ENCODE data around the gene CAPN9.

Gene CAPN9

DNA sequence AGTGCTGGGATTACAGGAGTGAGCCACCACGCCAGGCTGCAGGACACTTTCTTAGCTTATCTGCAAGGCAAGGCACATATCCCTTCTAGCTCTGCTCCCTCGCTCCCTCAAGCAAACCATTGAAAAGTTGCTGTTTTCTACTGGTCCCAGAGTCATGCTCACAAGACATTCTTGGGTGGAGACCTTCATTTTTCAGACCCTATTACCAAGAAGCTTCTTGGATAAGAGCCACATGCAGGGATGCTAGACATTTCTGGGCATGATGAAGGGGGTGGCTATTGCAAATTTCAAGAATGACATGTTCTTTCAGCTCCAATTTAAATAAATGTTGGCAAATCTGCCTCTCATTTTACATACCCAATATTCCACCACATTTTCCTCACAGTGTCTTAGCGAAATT lies 33.9 kb downstream of the CAPN9 start:
- H3K27ac ChIP-seq (ENCODE audit: low read depth, low read length), result no peak overlapping the region
- no peaks in the 10 kb centered on the region for H3K4me1 ChIP-seq (ENCODE audit: control insufficient read depth, low read length)
- no peak overlapping the region for H3K4me3 ChIP-seq (ENCODE audit: low read length)
- no peaks in the 10 kb centered on the region for H3K79me2 ChIP-seq (ENCODE audit: control insufficient read depth, low read length)
- no peaks in the 10 kb centered on the region for H4K20me1 ChIP-seq (ENCODE audit: control insufficient read depth, insufficient read depth, low read depth, low read length)
- no peaks in the 10 kb centered on the region for H3K36me3 ChIP-seq (ENCODE audit: control insufficient read depth, low read length)
- no peak overlapping the region for H3K4me2 ChIP-seq (ENCODE audit: low read length)
- no peaks in the 10 kb centered on the region for H3K9me3 ChIP-seq (ENCODE audit: control insufficient read depth, insufficient read depth, low read length)
- peaks cover 7% of the 10 kb centered on the region; the same call in 1 of the 2 replicates for H3K27me3 ChIP-seq (ENCODE audit: control insufficient read depth, low read length)
- no peak for TF ChIP-seq EZH2phosphoT487 (IDR thresholded peaks at IDR 0.05; ENCODE audit: borderline replicate concordance, low read length)
- TF ChIP-seq, protein P1, sequence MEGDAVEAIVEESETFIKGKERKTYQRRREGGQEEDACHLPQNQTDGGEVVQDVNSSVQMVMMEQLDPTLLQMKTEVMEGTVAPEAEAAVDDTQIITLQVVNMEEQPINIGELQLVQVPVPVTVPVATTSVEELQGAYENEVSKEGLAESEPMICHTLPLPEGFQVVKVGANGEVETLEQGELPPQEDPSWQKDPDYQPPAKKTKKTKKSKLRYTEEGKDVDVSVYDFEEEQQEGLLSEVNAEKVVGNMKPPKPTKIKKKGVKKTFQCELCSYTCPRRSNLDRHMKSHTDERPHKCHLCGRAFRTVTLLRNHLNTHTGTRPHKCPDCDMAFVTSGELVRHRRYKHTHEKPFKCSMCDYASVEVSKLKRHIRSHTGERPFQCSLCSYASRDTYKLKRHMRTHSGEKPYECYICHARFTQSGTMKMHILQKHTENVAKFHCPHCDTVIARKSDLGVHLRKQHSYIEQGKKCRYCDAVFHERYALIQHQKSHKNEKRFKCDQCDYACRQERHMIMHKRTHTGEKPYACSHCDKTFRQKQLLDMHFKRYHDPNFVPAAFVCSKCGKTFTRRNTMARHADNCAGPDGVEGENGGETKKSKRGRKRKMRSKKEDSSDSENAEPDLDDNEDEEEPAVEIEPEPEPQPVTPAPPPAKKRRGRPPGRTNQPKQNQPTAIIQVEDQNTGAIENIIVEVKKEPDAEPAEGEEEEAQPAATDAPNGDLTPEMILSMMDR (IDR thresholded peaks at IDR 0.05; ENCODE audit: low read depth, low read length, poor library complexity, severe bottlenecking), result no peak
- H3K9me2 ChIP-seq (replicated peaks; ENCODE audit: control insufficient read depth, low read length), result no peaks in the 10 kb centered on the region
- H3F3A ChIP-seq (ENCODE audit: control insufficient read depth, insufficient read depth), result no peaks in the 10 kb centered on the region

DNA sequence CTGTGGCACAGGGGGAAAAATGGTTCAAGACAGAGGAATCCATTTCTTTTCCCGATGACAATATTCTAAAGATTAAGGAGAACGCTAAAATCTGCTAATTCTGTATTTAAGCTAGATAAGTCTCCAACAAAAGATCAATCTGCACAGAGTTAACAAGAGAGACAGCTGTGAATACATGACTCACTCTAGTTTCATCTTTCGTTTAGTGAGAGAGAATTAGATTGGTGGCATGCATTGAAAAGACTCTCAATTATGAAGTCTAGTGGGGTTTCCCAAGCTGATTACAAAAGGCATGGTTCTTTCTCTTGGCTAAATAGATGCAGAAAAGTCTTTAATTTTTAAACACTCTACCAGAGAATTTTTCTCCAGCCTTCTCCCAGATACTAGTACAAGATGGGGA lies 34.4 kb downstream of the CAPN9 start:
- no peaks in the 10 kb centered on the region for H3F3A ChIP-seq (ENCODE audit: control insufficient read depth, insufficient read depth)
- no peaks in the 10 kb centered on the region for H4K20me1 ChIP-seq (ENCODE audit: control insufficient read depth, insufficient read depth, low read depth, low read length)
- no peak for TF ChIP-seq EZH2phosphoT487 (IDR thresholded peaks at IDR 0.05; ENCODE audit: borderline replicate concordance, low read length)
- no peak overlapping the region for H3K27ac ChIP-seq (ENCODE audit: low read depth, low read length)
- H3K4me3 ChIP-seq (ENCODE audit: low read length), result no peak overlapping the region
- H3K9me3 ChIP-seq (ENCODE audit: control insufficient read depth, insufficient read depth, low read length), result no peaks in the 10 kb centered on the region
- H3K36me3 ChIP-seq (ENCODE audit: control insufficient read depth, low read length), result no peaks in the 10 kb centered on the region
- H3K27me3 ChIP-seq (ENCODE audit: control insufficient read depth, low read length), result peaks cover 7% of the 10 kb centered on the region; the same call in 1 of the 2 replicates
- H3K79me2 ChIP-seq (ENCODE audit: control insufficient read depth, low read length), result no peaks in the 10 kb centered on the region
- no peak overlapping the region for H3K4me2 ChIP-seq (ENCODE audit: low read length)
- no peaks in the 10 kb centered on the region for H3K9me2 ChIP-seq (replicated peaks; ENCODE audit: control insufficient read depth, low read length)
- no peaks in the 10 kb centered on the region for H3K4me1 ChIP-seq (ENCODE audit: control insufficient read depth, low read length)

DNA sequence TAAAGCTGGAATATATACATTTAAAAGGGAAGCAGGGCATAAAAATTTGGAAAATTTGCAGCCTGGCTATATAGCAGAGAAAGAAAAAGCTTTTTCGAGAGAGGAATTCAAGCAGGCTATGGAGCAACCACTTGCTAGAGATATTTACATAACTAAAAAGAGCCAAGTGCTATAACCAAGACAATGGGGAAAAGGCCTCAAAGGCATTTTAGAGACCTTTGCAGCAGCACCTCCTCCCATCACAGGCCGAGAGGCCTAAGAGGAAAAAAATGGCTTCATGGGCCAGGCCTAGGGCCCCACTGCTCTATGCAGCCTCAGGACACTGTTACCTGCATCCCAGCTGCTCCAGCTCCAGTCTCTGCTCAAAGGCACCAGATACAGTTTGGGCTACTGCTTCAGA lies 37.0 kb downstream of the CAPN9 start:
- Histone ChIP-seq H3K27me3 (ENCODE audit: control insufficient read depth, low read length) (peaks cover 7% of the 10 kb centered on the region; the same call in 1 of the 2 replicates), H3K9me2 (replicated peaks; ENCODE audit: control insufficient read depth, low read length) (no peaks in the 10 kb centered on the region), H3K36me3 (ENCODE audit: control insufficient read depth, low read length) (no peaks in the 10 kb centered on the region), H3K9me3 (ENCODE audit: control insufficient read depth, insufficient read depth, low read length) (no peaks in the 10 kb centered on the region), H4K20me1 (ENCODE audit: control insufficient read depth, insufficient read depth, low read depth, low read length) (no peaks in the 10 kb centered on the region), H3K27ac (ENCODE audit: low read depth, low read length) (no peak overlapping the region), H3K4me2 (ENCODE audit: low read length) (no peak overlapping the region), H3K4me3 (ENCODE audit: low read length) (no peak overlapping the region), H3K79me2 (ENCODE audit: control insufficient read depth, low read length) (no peaks in the 10 kb centered on the region), H3K4me1 (ENCODE audit: control insufficient read depth, low read length) (no peaks in the 10 kb centered on the region), H3F3A (ENCODE audit: control insufficient read depth, insufficient read depth) (no peaks in the 10 kb centered on the region)
- TF ChIP-seq, protein P1 (IDR thresholded peaks at IDR 0.05; ENCODE audit: low read depth, low read length, poor library complexity, severe bottlenecking), result no peak
- TF ChIP-seq EZH2phosphoT487 (IDR thresholded peaks at IDR 0.05; ENCODE audit: borderline replicate concordance, low read length), result no peak

DNA sequence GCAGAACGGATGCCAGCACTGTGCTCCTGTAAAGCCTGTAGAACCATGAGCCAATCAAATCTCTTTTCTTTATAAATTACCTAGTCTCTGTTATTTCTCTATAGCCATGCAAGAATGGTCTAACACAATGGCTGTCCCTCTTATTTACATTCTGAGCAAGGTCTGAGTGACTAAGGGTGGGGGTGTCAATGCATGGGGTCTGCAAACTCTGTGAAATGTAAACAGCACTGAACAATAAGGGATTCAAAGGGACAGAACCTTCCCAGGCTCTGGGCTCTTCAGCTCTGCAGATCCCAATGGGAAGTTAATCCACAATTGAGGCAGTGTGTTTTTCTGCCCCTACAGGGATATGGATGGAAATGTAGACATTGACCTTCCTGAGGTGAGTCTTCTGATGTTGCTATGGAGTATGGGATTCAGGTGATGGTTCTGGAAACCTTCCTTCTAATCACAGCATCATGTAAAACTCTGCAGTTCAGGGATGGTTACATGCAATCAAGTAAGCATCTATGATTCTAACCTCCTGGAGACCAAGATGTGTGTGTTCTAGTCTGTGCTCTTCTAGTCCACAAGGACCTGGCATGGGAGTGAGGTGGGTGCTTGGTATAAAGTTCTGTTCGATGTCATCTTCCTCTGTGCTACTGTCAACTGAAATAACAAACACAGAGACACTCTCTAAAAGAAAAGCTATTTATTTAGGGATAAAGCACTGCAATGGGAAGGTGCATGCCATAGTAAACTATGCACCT lies 38.6 kb downstream of the CAPN9 start:
- Histone ChIP-seq H4K20me1 (ENCODE audit: control insufficient read depth, insufficient read depth, low read depth, low read length) (no peaks in the 10 kb centered on the region), H3K36me3 (ENCODE audit: control insufficient read depth, low read length) (no peaks in the 10 kb centered on the region), H3K9me2 (replicated peaks; ENCODE audit: control insufficient read depth, low read length) (no peaks in the 10 kb centered on the region), H3K4me2 (ENCODE audit: low read length) (no peak overlapping the region), H3F3A (ENCODE audit: control insufficient read depth, insufficient read depth) (no peaks in the 10 kb centered on the region), H3K4me3 (ENCODE audit: low read length) (no peak overlapping the region), H3K4me1 (ENCODE audit: control insufficient read depth, low read length) (no peaks in the 10 kb centered on the region), H3K27ac (ENCODE audit: low read depth, low read length) (no peak overlapping the region), H3K27me3 (ENCODE audit: control insufficient read depth, low read length) (peaks cover 7% of the 10 kb centered on the region; the same call in 1 of the 2 replicates), H3K9me3 (ENCODE audit: control insufficient read depth, insufficient read depth, low read length) (no peaks in the 10 kb centered on the region), H3K79me2 (ENCODE audit: control insufficient read depth, low read length) (no peaks in the 10 kb centered on the region)
- TF ChIP-seq, protein P1 (IDR thresholded peaks at IDR 0.05; ENCODE audit: low read depth, low read length, poor library complexity, severe bottlenecking), result no peak
- TF ChIP-seq EZH2phosphoT487 (IDR thresholded peaks at IDR 0.05; ENCODE audit: borderline replicate concordance, low read length), result no peak
